Measurements from ENCODE around the gene SCMH1.

Gene SCMH1

DNA sequence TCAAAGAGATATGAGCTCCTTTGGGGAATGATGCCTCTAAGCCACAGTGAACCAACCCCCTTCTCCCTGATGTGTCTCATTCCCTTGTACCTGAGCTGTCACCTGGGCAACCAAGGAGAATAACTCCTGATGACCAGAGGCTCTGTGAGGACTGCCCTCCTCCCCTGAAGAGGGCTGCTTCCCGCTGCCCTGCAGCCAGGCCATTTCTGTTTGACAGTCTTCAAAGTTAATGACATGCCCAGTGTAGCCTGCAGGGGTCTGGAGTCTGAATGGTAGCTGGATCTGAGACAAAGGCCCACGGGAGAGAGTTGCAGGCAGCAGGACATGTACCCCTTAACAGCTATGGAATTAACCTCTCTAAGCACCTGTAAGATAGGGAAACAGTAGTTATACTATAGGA is 217.2 kb downstream of the SCMH1 start:
- no peak for ATAC-seq (ENCODE audit: low read depth)
- Histone ChIP-seq H3K27me3 (ENCODE audit: insufficient read depth, poor library complexity, severe bottlenecking) (no peaks in the 10 kb centered on the region), H3K27ac (ENCODE audit: poor library complexity, severe bottlenecking) (no peak overlapping the region)

DNA sequence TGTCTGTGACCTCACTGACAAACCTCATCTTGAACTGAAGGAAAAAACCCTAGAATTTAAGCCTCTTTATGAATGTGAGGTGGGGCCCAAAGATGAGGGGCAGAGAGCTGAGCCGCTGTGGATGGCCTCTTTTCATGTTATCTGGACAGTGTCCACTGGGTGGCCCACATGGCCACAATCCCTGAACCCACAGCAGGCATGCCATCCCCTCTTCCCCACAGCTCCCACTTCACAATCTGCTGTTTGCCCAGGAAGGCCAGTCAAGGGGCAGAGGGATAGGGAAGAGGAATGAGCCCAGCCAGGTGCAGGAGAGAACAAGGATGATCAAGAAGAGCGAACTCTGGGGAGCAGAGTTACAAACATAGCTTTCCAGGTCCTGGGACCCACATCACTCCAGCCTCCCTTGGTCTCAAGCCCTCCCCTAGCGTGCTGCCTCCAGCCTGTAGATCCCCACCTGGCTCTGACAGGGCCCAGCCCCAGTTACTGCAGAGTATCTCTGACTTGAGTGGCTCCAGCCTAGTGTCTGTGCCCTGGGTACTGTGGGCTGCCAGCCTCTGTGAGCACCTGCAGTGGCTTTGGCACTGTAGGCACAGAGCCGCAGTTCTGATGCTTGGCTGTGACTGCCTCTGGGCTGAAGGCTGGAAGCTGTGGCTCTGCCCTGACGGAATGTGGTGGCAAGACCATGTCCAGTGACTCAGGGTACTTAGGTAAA is 218.7 kb downstream of the SCMH1 start:
- H3K9me3 ChIP-seq (ENCODE audit: severe bottlenecking): no peaks in the 10 kb centered on the region
- H3K4me3 ChIP-seq (ENCODE audit: severe bottlenecking): no peak overlapping the region
- DNase-seq (ENCODE audit: low spot score) (no peak), ATAC-seq (ENCODE audit: low read depth) (peak; percentile 20)
- no peaks in the 10 kb centered on the region for H3K4me1 ChIP-seq (ENCODE audit: insufficient read depth, poor library complexity, severe bottlenecking)
- TF ChIP-seq, protein P1, sequence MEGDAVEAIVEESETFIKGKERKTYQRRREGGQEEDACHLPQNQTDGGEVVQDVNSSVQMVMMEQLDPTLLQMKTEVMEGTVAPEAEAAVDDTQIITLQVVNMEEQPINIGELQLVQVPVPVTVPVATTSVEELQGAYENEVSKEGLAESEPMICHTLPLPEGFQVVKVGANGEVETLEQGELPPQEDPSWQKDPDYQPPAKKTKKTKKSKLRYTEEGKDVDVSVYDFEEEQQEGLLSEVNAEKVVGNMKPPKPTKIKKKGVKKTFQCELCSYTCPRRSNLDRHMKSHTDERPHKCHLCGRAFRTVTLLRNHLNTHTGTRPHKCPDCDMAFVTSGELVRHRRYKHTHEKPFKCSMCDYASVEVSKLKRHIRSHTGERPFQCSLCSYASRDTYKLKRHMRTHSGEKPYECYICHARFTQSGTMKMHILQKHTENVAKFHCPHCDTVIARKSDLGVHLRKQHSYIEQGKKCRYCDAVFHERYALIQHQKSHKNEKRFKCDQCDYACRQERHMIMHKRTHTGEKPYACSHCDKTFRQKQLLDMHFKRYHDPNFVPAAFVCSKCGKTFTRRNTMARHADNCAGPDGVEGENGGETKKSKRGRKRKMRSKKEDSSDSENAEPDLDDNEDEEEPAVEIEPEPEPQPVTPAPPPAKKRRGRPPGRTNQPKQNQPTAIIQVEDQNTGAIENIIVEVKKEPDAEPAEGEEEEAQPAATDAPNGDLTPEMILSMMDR (IDR thresholded peaks at IDR 0.05; ENCODE audit: poor library complexity, severe bottlenecking): peak; percentile 38
- H3K27me3 ChIP-seq (ENCODE audit: insufficient read depth, poor library complexity, severe bottlenecking): no peaks in the 10 kb centered on the region
- H3K36me3 ChIP-seq (ENCODE audit: low read depth): peaks cover 13% of the 10 kb centered on the region
- no peak overlapping the region for H3K27ac ChIP-seq (ENCODE audit: poor library complexity, severe bottlenecking)

More for the DNA sequence above, 217.2 kb downstream of the SCMH1 start:
- no peaks in the 10 kb centered on the region for H3K4me1 ChIP-seq (ENCODE audit: insufficient read depth, poor library complexity, severe bottlenecking)
- no peak for DNase-seq (ENCODE audit: low spot score)
- no peaks in the 10 kb centered on the region for H3K9me3 ChIP-seq (ENCODE audit: severe bottlenecking)
- H3K4me3 ChIP-seq (ENCODE audit: severe bottlenecking): no peak overlapping the region
- TF ChIP-seq, protein P1 (IDR thresholded peaks at IDR 0.05; ENCODE audit: poor library complexity, severe bottlenecking): no peak
- peaks cover 18% of the 10 kb centered on the region for H3K36me3 ChIP-seq (ENCODE audit: low read depth)

DNA sequence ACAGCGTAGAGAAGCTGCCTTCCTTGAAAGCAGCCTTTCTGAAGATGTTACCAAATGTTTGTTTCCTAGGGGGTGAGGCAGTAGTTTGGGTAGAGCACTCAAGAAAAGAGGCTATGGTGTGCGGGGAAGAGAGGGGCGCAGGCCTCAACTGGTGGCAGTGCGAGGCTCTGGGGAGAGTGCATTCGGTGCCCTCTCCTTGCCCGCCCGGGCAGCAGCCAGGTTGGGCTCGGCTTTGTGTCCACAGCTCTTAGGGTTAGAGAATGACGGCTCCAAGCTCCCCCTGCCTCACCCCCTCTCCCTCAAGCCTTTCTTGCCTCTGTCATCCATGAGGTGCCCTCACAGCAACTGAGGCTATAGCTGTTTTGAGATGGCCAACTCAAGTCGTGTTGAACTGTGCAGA is 219.7 kb downstream of the SCMH1 start:
- H3K36me3 ChIP-seq (ENCODE audit: low read depth): peaks cover 4% of the 10 kb centered on the region
- no peaks in the 10 kb centered on the region for H3K9me3 ChIP-seq (ENCODE audit: severe bottlenecking)
- H3K27me3 ChIP-seq (ENCODE audit: insufficient read depth, poor library complexity, severe bottlenecking): no peaks in the 10 kb centered on the region
- no peak for ATAC-seq (ENCODE audit: low read depth)
- no peak overlapping the region for H3K27ac ChIP-seq (ENCODE audit: poor library complexity, severe bottlenecking)
- H3K4me1 ChIP-seq (ENCODE audit: insufficient read depth, poor library complexity, severe bottlenecking): no peaks in the 10 kb centered on the region
- DNase-seq (ENCODE audit: low spot score): no peak
- no peak overlapping the region for H3K4me3 ChIP-seq (ENCODE audit: severe bottlenecking)
- TF ChIP-seq, protein P1 (IDR thresholded peaks at IDR 0.05; ENCODE audit: poor library complexity, severe bottlenecking): no peak

DNA sequence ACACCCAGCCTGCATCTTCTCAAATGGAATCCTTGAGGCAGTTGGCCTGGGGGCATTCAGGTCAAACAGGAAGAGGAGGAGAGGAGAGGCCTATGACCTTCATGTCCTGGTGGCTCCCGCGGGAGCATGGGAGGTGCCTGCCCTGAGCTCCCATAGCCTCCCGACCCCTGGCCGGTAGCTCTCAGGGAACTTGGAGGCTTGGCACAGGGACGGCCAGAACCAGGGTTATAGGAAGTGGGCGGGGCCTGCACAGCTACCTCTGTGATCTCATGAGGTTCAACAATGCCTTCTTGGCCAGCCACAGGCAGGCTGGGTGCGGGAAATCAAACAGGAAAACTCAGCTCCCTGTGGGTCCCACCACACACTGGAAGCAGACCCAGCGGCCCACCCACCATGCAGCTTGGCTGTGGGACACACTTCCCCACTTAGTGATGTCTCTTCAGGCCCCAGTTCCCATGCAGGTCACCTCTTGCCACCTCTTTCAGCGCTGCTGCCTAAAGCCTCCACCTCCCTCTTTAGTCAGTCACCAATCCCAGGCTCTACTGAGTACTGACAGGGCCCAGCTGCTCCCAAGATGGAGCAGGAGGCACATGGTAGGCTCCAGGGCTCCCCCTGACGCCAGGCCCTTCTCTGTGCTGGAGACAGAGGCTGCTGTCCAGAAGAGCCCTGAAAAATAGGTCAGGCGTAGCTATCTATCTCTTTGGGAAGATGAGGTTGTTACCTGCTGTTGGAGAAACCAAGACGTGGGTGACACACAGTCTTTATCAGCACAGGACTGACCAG is 220.4 kb downstream of the SCMH1 start, which contains the start of gene SLFNL1:
Gene SLFNL1, minus strand, starts transcription at position 200 of the 783 bp plus-strand sequence. CDS start 1,065 bp downstream, outside the sequence.
- H3K4me1 ChIP-seq (ENCODE audit: insufficient read depth, poor library complexity, severe bottlenecking): no peaks in the 10 kb centered on the region
- no peak within 1 kb of the TSS for H3K4me3 ChIP-seq (ENCODE audit: severe bottlenecking)
- ATAC-seq (ENCODE audit: low read depth): no peak
- TF ChIP-seq, protein P1 (IDR thresholded peaks at IDR 0.05; ENCODE audit: poor library complexity, severe bottlenecking): no peak
- peak within 1 kb of the TSS; percentile 12 for H3K27ac ChIP-seq (ENCODE audit: poor library complexity, severe bottlenecking)
- no peak for DNase-seq (ENCODE audit: low spot score)
- H3K9me3 ChIP-seq (ENCODE audit: severe bottlenecking): no peaks in the 10 kb centered on the region
- H3K36me3 ChIP-seq (ENCODE audit: low read depth): no peaks in the 10 kb centered on the region
- H3K27me3 ChIP-seq (ENCODE audit: insufficient read depth, poor library complexity, severe bottlenecking): no peaks in the 10 kb centered on the region

Measured in RWPE2 (cell line).